Adrenal gland (tissue), 12 donors: Measurements from ENCODE around the gene SCOC. TPM values are rescaled to one million over a fixed set of nuclear protein-coding genes. Genes with fewer than 3 reads are reported as not detected.

Experiments
- DNase-seq, 7 donors: peaks; one replicate each; pipeline ENCODE4 v3.0.0-alpha.2; 2019 to 2020
- H3K27ac ChIP-seq, 5 donors: fragments of 200-600 bp; sonication (generic) in 4 of 5; 1 replicate in 3 of 5; 2 replicates in 2 of 5; pipeline versions ENCODE4 v1.5.1 to v1.8.0; 2016 to 2020; ENCODE audit warnings: mild to moderate bottlenecking in 1 of 5
- H3K27me3 ChIP-seq: fragments of 200-600 bp; 2 replicates; pipeline ENCODE4 v1.8.0; 2021
- H3K36me3 ChIP-seq, 2 donors: fragments of 200-600 bp; replicated peaks in 1 of 2; 1 replicate in 1 of 2; 2 replicates in 1 of 2; pipeline versions ENCODE4 v1.5.1 to v1.8.0; 2018 to 2022
- H3K4me1 ChIP-seq, 2 donors: fragments of 200-600 bp; replicated peaks in 1 of 2; 1 replicate in 1 of 2; 2 replicates in 1 of 2; pipeline versions ENCODE4 v1.5.1 to v1.8.0; 2018 to 2021
- H3K4me3 ChIP-seq, 4 donors: fragments of 200-600 bp; sonication (generic) in 3 of 4; one replicate each; pipeline ENCODE4 v1.5.1; 2016 to 2018
- H3K9me3 ChIP-seq, 3 donors: fragments of 200-600 bp; sonication (generic) in 1 of 3; replicated peaks in 1 of 3; 1 replicate in 2 of 3; 2 replicates in 1 of 3; pipeline versions ENCODE4 v1.5.1 to v1.8.0; 2016 to 2021
- POLR2A ChIP-seq, 2 donors: fragments of 450-650 bp; IDR thresholded peaks; one replicate each; pipeline ENCODE4 v1.6.1; 2017; ENCODE audit warnings: antibody characterized with exemption in 2 of 2, mild to moderate bottlenecking in 2 of 2, moderate library complexity in 1 of 2
- WGBS, 4 donors: extraction: QIAGEN DNeasy Blood & Tissue Kit in 2 of 4; methylation state at CpG; one replicate each; pipeline versions ENCODE4 v1.1.5 to v1.1.7; 2013 to 2017; 5-methylcytosine and 5-hydroxymethylcytosine counted together
- intact Hi-C, 2 donors: fragments of 100-400 bp; cut with DNase I; formaldehyde crosslinking; loops; one replicate each; pipeline versions ENCODE4 v1.14.1 to v1.15.0; 2022 to 2023
- polyA plus RNA-seq, 3 donors: library from polyadenylated mRNA; stranded (reverse); fragments of 200-250 nt in 2 of 3; fragments of 350-450 nt in 1 of 3; fragmentation: Illumina TruSeq in 1 of 3; extraction: RNeasy Lipid Tissue Mini Kit (QIAGEN cat#74804) in 1 of 3; gene quantifications; one replicate each; pipeline ENCODE4 v1.2.3, GENCODE V29; 2013 to 2014
- total RNA-seq, 9 donors: library from RNA; depleted of rRNA in 4 of 9; stranded (reverse); fragments of >200 nt in 4 of 9; fragments of 120-200 nt in 1 of 9; fragmentation: NEBNext Ultra II Directional in 1 of 9; extraction: Animal tissue kit (Norgen Biotek cat#: 25700) in 1 of 9; gene quantifications; one replicate each; pipeline versions ENCODE4 v1.1.0 to v1.2.4, GENCODE V29; 2013 to 2023
- TF ChIP-seq, protein P1 (sequence below), 6 experiments: fragments of 450-650 bp in 4 of 6; fragments of 200-600 bp in 2 of 6; sonication (generic) in 1 of 6; IDR thresholded peaks; 1 replicate in 5 of 6; 2 replicates in 1 of 6; pipeline versions ENCODE4 v1.5.1 to v1.8.0; 2016 to 2021; ENCODE audit warnings: antibody characterized with exemption in 6 of 6, mild to moderate bottlenecking in 2 of 6, moderate library complexity in 1 of 6
- donor health status: healthy with polysubstance abuse.
- donor health status: Bipolar disorder and iron deficiency.
- donor health status: DM: yes; HTN: yes; CAD: no.
- donor health status: DM: no; HTN: no; CAD: no.
- donor health status: DM: no; HTN: no; CAD: no.
- donor health status: DM: yes; HTN: yes; CAD: no.

SCOC gene
- total and polyA plus RNA-seq, 12 donors = 28.5 to 101 (median 46.1) TPM

DNA sequence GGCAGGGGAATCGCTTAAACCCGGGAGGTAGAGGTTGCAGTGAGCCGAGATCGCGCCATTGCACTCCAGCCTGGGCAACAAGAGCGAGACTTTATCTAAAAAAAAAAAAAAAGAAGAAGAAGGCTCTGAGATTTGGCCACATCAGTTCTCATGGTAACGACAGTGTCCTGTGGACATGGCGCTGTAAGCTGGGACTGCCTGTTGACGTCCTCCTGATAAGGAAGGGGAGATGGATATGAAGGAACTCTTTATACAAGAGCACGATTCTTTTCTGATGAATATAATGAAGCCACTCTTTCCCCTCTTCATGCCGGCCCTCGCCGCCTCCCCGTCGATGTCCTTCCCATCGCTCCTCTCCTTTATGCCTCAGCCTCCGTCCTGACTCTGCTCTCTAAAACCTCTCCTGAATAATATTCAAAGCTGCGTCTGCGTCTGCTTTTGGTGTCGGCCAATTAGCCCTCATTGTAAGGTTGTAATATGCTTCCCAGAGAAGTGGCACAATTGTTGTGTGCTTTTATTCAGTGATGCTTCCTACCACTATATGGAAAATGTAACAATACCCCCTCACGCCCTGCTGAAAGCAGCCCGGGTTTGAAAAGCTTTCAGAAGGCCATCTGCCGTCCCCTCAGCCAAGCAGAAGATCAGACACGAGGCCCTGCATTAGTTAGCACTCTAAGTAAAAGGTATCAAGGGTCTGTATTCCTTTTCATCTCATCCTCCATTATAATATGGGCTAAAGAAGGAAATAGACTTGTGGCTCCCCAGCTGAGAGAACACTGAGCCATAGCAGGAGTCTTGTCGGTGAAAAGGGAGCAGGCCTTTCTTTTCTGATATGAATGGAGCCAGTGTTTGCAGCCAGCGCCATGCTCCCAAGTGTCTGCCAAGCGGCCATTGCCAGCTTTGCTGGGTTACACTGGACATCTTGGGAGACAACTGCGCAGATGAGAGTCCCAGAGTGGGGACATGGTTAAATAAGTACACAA, 22.1 kb upstream of the SCOC start:
- no peaks in the 10 kb centered on the region for H3K27me3 ChIP-seq
- no peak for DNase-seq
- TF ChIP-seq POLR2A (IDR thresholded peaks at IDR 0.05) = no peak
- TF ChIP-seq, protein P1, sequence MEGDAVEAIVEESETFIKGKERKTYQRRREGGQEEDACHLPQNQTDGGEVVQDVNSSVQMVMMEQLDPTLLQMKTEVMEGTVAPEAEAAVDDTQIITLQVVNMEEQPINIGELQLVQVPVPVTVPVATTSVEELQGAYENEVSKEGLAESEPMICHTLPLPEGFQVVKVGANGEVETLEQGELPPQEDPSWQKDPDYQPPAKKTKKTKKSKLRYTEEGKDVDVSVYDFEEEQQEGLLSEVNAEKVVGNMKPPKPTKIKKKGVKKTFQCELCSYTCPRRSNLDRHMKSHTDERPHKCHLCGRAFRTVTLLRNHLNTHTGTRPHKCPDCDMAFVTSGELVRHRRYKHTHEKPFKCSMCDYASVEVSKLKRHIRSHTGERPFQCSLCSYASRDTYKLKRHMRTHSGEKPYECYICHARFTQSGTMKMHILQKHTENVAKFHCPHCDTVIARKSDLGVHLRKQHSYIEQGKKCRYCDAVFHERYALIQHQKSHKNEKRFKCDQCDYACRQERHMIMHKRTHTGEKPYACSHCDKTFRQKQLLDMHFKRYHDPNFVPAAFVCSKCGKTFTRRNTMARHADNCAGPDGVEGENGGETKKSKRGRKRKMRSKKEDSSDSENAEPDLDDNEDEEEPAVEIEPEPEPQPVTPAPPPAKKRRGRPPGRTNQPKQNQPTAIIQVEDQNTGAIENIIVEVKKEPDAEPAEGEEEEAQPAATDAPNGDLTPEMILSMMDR (IDR thresholded peaks at IDR 0.05) = no peak
- no peak overlapping the region for H3K27ac ChIP-seq
- H3K4me3 ChIP-seq = no peak overlapping the region
- H3K4me1 ChIP-seq = no peaks in the 10 kb centered on the region
- no peaks in the 10 kb centered on the region for H3K36me3 ChIP-seq
- intact Hi-C loops = loop anchor here in 1 of 2 donors (10.0 kb wide), 1 partner anchor 503 kb away; no protein-coding TSS in a partner anchor
- no peaks in the 10 kb centered on the region for H3K9me3 ChIP-seq
- 86 to 90% (median 89%) methylated on average over 28 of the region's 28 CpGs for WGBS, 4 donors

DNA sequence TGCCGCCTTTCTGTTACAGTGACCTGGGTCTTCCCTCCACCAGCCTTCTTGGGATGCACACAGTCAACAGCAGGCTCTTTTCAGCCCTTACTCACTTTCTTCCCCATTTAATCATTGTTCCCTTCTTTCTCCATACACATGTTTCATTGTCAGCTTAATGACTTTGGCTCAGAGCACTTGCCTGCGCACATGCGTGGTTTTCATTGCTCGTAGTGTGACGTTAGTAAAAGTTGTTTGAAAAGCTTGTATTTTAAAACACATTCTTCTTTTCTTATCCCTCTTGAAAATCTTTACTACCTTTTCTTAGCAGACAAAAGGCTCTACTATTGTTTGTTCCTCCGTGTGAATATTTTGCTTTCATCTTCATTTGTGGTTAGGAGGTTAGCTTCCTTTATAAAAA, 19.7 kb upstream of the SCOC start:
- H3K27ac ChIP-seq = no peak overlapping the region
- no peaks in the 10 kb centered on the region for H3K4me1 ChIP-seq

DNA sequence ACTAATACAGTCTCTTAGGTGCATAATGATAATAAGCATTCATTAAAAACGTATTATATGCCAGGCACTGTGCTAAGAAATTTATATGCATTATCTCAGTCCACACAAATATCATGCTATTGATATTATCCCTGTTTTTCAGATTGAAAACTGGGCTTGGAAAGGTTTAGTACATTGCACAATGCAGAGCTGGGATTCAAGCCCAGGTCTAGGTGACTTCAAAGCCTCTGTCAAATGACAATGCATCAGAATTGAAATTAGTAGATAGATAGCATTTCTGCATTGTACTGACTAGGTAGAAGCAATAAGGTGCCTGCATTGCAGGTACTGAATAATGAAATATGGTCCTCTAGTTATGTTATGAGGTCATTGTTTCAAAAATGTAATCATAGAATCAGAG, 18.2 kb upstream of the SCOC start:
- Histone ChIP-seq H3K4me1 (no peaks in the 10 kb centered on the region), H3K27me3 (no peaks in the 10 kb centered on the region), H3K4me3 (no peak overlapping the region), H3K27ac (no peak overlapping the region), H3K36me3 (no peaks in the 10 kb centered on the region), H3K9me3 (no peaks in the 10 kb centered on the region)
- TF ChIP-seq, protein P1 (IDR thresholded peaks at IDR 0.05) = no peak
- no peak for TF ChIP-seq POLR2A (IDR thresholded peaks at IDR 0.05)
- 64 to 71% (median 68%) methylated on average over 1 of the region's 1 CpG for WGBS, 4 donors
- intact Hi-C loops = loop anchor here in 1 of 2 donors (10.0 kb wide), 1 partner anchor 500 kb away; no protein-coding TSS in a partner anchor
- no peak for DNase-seq

More for the DNA sequence above, 19.7 kb upstream of the SCOC start:
- no peak for DNase-seq
- intact Hi-C loops = loop anchor here in 1 of 2 donors (10.0 kb wide), 1 partner anchor 501 kb away; no protein-coding TSS in a partner anchor
- WGBS, 4 donors = 81 to 83% (median 82%) methylated on average over 6 of the region's 6 CpGs
- no peak for TF ChIP-seq POLR2A (IDR thresholded peaks at IDR 0.05)
- no peaks in the 10 kb centered on the region for H3K9me3 ChIP-seq
- H3K4me3 ChIP-seq = no peak overlapping the region
- H3K27me3 ChIP-seq = no peaks in the 10 kb centered on the region
- no peaks in the 10 kb centered on the region for H3K36me3 ChIP-seq

DNA sequence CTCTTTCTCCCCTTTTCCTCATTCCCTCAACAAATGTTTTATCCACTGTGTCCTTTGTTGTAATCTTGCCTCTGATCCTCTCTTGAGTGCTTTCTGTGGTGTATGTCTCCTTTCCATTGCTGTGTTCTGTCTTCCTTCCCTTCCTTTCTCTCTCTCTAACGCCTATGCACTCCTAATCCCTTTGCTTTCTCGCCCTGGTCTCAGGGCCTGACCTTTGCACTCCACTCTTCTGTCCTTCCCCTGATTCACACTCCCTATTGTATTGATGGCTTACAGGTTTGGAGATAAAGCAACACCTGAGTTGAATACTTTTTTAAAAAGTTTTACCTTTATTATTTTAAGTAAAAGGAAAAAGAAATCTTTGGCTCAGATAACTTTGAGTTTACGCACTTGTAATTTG, 15.6 kb upstream of the SCOC start:
- Histone ChIP-seq H3K4me3 (no peak overlapping the region), H3K27me3 (no peaks in the 10 kb centered on the region), H3K4me1 (no peaks in the 10 kb centered on the region), H3K27ac (no peak overlapping the region), H3K9me3 (no peaks in the 10 kb centered on the region), H3K36me3 (no peaks in the 10 kb centered on the region)
- 70 to 78% (median 72%) methylated on average over 3 of the region's 3 CpGs for WGBS, 4 donors
- DNase-seq = no peak
- TF ChIP-seq, protein P1 (IDR thresholded peaks at IDR 0.05) = no peak
- TF ChIP-seq POLR2A (IDR thresholded peaks at IDR 0.05) = no peak
- intact Hi-C loops = loop anchor here in 1 of 2 donors (10.0 kb wide), 1 partner anchor 497 kb away; no protein-coding TSS in a partner anchor
